Spinal cord (tissue), 10 donors: ENCODE results near the gene GFM1. TPM values are rescaled to one million over a fixed set of nuclear protein-coding genes. Genes with fewer than 3 reads are reported as not detected.

Experiments
- DNase-seq, 6 donors: peaks; one replicate each; pipeline versions ENCODE4 v3.0.0 to v3.0.0-alpha.2; 2013 to 2015; ENCODE audit warnings: low spot score in 6 of 6, low read depth in 4 of 6
- H3K27ac ChIP-seq: one replicate; pipeline ENCODE4 v1.5.1; 2013; ENCODE audit warnings: low read depth, low read length, control low read depth
- H3K27me3 ChIP-seq: one replicate; pipeline ENCODE4 v1.6.1; 2013; ENCODE audit warnings: low read length; ENCODE audit not compliant: control insufficient read depth, insufficient read depth
- H3K36me3 ChIP-seq: one replicate; pipeline ENCODE4 v1.6.1; 2013; ENCODE audit warnings: low read length; ENCODE audit not compliant: control insufficient read depth, insufficient read depth
- H3K4me1 ChIP-seq: one replicate; pipeline ENCODE4 v1.6.1; 2013; ENCODE audit warnings: low read length; ENCODE audit not compliant: control insufficient read depth, insufficient read depth
- H3K4me3 ChIP-seq: one replicate; pipeline ENCODE4 v1.5.1; 2013; ENCODE audit warnings: low read depth, low read length, control low read depth
- H3K9me3 ChIP-seq: one replicate; pipeline ENCODE4 v1.6.1; 2013; ENCODE audit warnings: low read length; ENCODE audit not compliant: control insufficient read depth, insufficient read depth
- WGBS: methylation state at CpG from one replicate; pipeline ENCODE4 v1.1.5; 2013; ENCODE audit warnings: missing lambda C conversion rate; ENCODE audit not compliant: insufficient coverage; 5-methylcytosine and 5-hydroxymethylcytosine counted together
- polyA plus RNA-seq, 2 donors: library from polyadenylated mRNA; unstranded; fragments of 120-200 nt; gene quantifications; one replicate each; pipeline ENCODE4 v1.2.1, GENCODE V29; 2013; ENCODE audit not compliant: insufficient read length in 2 of 2
- total RNA-seq, 2 donors: library from RNA; depleted of rRNA in 1 of 2; stranded (reverse); fragments of 120-200 nt in 1 of 2; fragments of >200 nt in 1 of 2; gene quantifications; one replicate each; pipeline versions ENCODE4 v1.2.3 to v1.2.4, GENCODE V29; 2013 to 2014
- donor health status: healthy.

Gene GFM1
- total and polyA plus RNA-seq, 4 donors, result 42.4 to 78.4 (median 49.5) TPM

- Histone ChIP-seq H3K4me1 (no peaks in the 10 kb centered on the region), H3K4me3 (no peak overlapping the region), H3K27ac (no peak overlapping the region), H3K9me3 (no peaks in the 10 kb centered on the region), H3K27me3 (no peaks in the 10 kb centered on the region), H3K36me3 (peaks cover 11% of the 10 kb centered on the region)
- no peak for DNase-seq
- 91% methylated on average over 1 of the region's 4 CpGs for WGBS
These were observed 5.5 kb downstream of the GFM1 start for GRCh38 chr3:158649791-158650190.

GRCh38 chr3:158651192-158651591 is 6.9 kb downstream of the GFM1 start:
- no peak overlapping the region for H3K4me3 ChIP-seq
- no peaks in the 10 kb centered on the region for H3K4me1 ChIP-seq
- no peaks in the 10 kb centered on the region for H3K9me3 ChIP-seq
- no CpG with 5 or more reads among the region's 2 CpGs for WGBS
- H3K27ac ChIP-seq, result no peak overlapping the region
- H3K27me3 ChIP-seq, result no peaks in the 10 kb centered on the region
- no peak for DNase-seq
- H3K36me3 ChIP-seq, result peaks cover 19% of the 10 kb centered on the region

DNA sequence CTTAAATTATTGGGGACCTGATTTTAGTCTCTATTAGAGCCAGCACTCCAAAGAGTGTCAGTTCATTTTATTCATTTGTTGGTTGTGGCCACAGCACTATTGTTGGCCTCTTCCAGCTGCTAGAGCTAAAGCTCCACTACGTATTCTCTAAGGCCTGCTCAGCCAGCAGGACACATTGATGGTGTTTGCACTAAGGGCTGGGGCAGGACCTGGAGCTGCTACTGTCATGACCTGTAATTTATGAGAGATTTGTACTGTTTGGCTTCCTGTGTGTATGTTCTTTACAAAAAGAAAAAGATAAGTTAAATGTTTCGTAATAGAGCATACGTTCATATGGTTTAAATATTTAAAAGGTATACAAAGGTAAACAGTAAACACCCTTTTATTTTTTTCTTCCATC is 8.1 kb downstream of the GFM1 start:
- Histone ChIP-seq H3K27ac (no peak overlapping the region), H3K9me3 (no peaks in the 10 kb centered on the region), H3K36me3 (peaks cover 20% of the 10 kb centered on the region), H3K27me3 (no peaks in the 10 kb centered on the region), H3K4me1 (no peaks in the 10 kb centered on the region), H3K4me3 (no peak overlapping the region)
- no CpG with 5 or more reads among the region's 3 CpGs for WGBS
- no peak for DNase-seq

GRCh38 chr3:158658889-158659288 is 14.6 kb downstream of the GFM1 start:
- H3K27me3 ChIP-seq, result no peaks in the 10 kb centered on the region
- H3K9me3 ChIP-seq, result no peaks in the 10 kb centered on the region
- DNase-seq, result no peak
- no peak overlapping the region for H3K4me3 ChIP-seq
- WGBS, result no CpG with 5 or more reads among the region's 7 CpGs
- no peak overlapping the region for H3K27ac ChIP-seq
- peaks cover 12% of the 10 kb centered on the region for H3K36me3 ChIP-seq
- no peaks in the 10 kb centered on the region for H3K4me1 ChIP-seq

GRCh38 chr3:158659454-158660237 is 15.3 kb downstream of the GFM1 start:
- no peaks in the 10 kb centered on the region for H3K9me3 ChIP-seq
- H3K4me3 ChIP-seq, result no peak overlapping the region
- DNase-seq, result peak in 5 of 6 donors; percentile 13 to 79 (median 35)
- H3K27me3 ChIP-seq, result no peaks in the 10 kb centered on the region
- WGBS, result 52% methylated on average over 3 of the region's 7 CpGs
- H3K4me1 ChIP-seq, result no peaks in the 10 kb centered on the region
- peaks cover 9% of the 10 kb centered on the region for H3K36me3 ChIP-seq
- no peak overlapping the region for H3K27ac ChIP-seq

- no peak overlapping the region for H3K4me3 ChIP-seq
These were observed 16.4 kb downstream of the GFM1 start for GRCh38 chr3:158660711-158661110.

DNA sequence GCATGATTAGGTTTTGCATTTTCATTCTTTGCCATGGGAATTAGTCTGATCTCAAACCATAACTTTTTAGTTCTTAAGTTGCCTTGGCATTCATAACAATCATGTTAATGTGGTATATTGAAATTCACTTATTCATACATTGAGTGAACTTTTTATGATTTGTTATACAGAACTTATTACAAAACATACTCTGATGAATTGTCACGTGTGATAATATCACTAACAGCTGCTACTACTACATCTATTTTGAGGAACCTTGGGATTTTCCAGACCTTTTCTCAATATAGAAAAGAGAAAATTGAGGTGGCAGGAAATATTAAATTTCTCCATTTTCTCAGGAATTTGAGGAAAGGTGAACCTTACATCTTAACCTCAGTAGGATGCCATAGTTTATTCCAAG is 18.9 kb downstream of the GFM1 start:
- no peaks in the 10 kb centered on the region for H3K4me1 ChIP-seq
- no peak overlapping the region for H3K4me3 ChIP-seq
- WGBS, result no CpG with 5 or more reads among the region's 1 CpG
- no peaks in the 10 kb centered on the region for H3K9me3 ChIP-seq
- no peaks in the 10 kb centered on the region for H3K27me3 ChIP-seq
- peaks cover 5% of the 10 kb centered on the region for H3K36me3 ChIP-seq
- DNase-seq, result no peak
- no peak overlapping the region for H3K27ac ChIP-seq

More at GRCh38 chr3:158660711-158661110, 16.4 kb downstream of the GFM1 start:
- WGBS, result no CpG with 5 or more reads among the region's 4 CpGs
- no peaks in the 10 kb centered on the region for H3K9me3 ChIP-seq
- peaks cover 5% of the 10 kb centered on the region for H3K36me3 ChIP-seq
- no peak overlapping the region for H3K27ac ChIP-seq
- no peaks in the 10 kb centered on the region for H3K4me1 ChIP-seq
- H3K27me3 ChIP-seq, result no peaks in the 10 kb centered on the region
- no peak for DNase-seq

DNA sequence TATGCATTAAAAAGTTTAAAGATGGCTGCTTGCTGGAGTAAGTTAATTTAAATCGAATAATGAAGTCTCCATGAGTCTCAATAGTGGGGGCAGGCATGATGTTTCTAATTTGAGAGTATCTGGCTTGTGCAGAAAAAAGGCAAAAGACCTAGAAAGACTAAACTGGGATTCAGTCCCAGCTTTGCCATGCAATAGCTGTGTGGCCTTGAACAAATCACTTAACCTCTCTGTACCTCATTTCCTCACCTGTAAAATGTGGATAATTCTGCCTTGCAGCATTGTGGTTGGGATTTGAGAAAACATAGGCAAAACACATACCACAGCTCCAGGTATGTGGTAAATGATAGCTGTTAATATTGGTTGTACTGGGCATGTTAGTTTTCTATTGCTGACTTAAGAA is 19.5 kb downstream of the GFM1 start:
- H3K27me3 ChIP-seq, result no peaks in the 10 kb centered on the region
- peaks cover 5% of the 10 kb centered on the region for H3K36me3 ChIP-seq
- no peak overlapping the region for H3K27ac ChIP-seq
- H3K4me3 ChIP-seq, result no peak overlapping the region
- H3K9me3 ChIP-seq, result no peaks in the 10 kb centered on the region
- no CpG with 5 or more reads among the region's 1 CpG for WGBS
- no peak for DNase-seq
- no peaks in the 10 kb centered on the region for H3K4me1 ChIP-seq

- Histone ChIP-seq H3K36me3 (peaks cover 5% of the 10 kb centered on the region), H3K27me3 (no peaks in the 10 kb centered on the region), H3K9me3 (no peaks in the 10 kb centered on the region), H3K4me3 (no peak overlapping the region), H3K4me1 (no peaks in the 10 kb centered on the region), H3K27ac (no peak overlapping the region)
- no peak for DNase-seq
- no CpG with 5 or more reads among the region's 3 CpGs for WGBS
These were observed 22.1 kb downstream of the GFM1 start for GRCh38 chr3:158666416-158666815.

DNA sequence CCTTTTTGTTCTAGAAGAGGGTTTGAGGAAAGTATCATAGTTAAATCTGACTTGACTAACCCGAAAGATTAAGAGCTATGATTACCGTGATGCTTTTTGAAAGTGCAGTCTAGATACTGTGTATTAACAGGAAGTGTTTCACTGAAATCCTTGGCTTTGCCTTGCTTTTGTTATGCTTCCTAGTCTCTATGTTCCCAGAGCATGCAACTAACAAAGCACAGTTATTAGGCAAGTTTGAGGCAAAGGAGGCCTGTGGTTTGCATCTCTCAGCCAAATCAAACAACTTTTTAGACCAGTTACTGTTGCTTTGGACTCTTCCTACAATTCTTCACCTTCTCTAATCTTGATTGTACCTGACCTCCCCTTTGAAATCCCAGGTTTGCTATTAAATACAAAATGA is 24.2 kb downstream of the GFM1 start:
- Histone ChIP-seq H3K27me3 (no peaks in the 10 kb centered on the region), H3K4me3 (no peak overlapping the region), H3K27ac (no peak overlapping the region), H3K4me1 (peaks cover 9% of the 10 kb centered on the region), H3K9me3 (no peaks in the 10 kb centered on the region), H3K36me3 (peaks cover 5% of the 10 kb centered on the region)
- 100% methylated on average over 2 of the region's 2 CpGs for WGBS
- DNase-seq, result no peak
